Keratinocyte (primary cell): Measurements from ENCODE around the gene CRISPLD2. TPM values are rescaled to one million over a fixed set of nuclear protein-coding genes. Genes with fewer than 3 reads are reported as not detected.
"Not testable (repeated sequence)": the region's sequence is repeated elsewhere in the genome, so short reads cannot be mapped to it uniquely, and the experiment has no call there.

Experiments
- DNase-seq: peaks from one replicate; pipeline ENCODE4 v3.0.0-alpha.2; 2011; ENCODE audit warnings: low read depth, missing footprints, low spot score
- FAIRE-seq: peaks from 2 replicates; lab custom pipeline; 2011; peaks lifted over from hg19 to GRCh38; lab: Jason Lieb, UNC
- H2AFZ ChIP-seq: 2 replicates; pipeline ENCODE4 v1.6.0; 2012; ENCODE audit warnings: low read length, control low read depth, inconsistent platforms; ENCODE audit not compliant: control insufficient read depth
- H3K27ac ChIP-seq: 2 replicates; pipeline ENCODE4 v1.5.1; 2011; ENCODE audit warnings: low read length; ENCODE audit not compliant: control insufficient read depth, insufficient read depth
- H3K27me3 ChIP-seq: 3 replicates; pipeline ENCODE4 v1.6.0; 2011; ENCODE audit warnings: low read length; ENCODE audit not compliant: control insufficient read depth, insufficient read depth; ENCODE audit errors: extremely low read depth
- H3K36me3 ChIP-seq, 2 experiments: 2 replicates in 1 of 2; 3 replicates in 1 of 2; pipeline ENCODE4 v1.5.1; 2011; ENCODE audit warnings: low read length in 2 of 2, mild to moderate bottlenecking in 1 of 2; ENCODE audit not compliant: control insufficient read depth in 2 of 2, insufficient read depth in 2 of 2; ENCODE audit errors: extremely low read depth in 1 of 2
- H3K4me1 ChIP-seq: 3 replicates; pipeline ENCODE4 v1.5.1; 2011; ENCODE audit warnings: low read length; ENCODE audit not compliant: control insufficient read depth, insufficient read depth; ENCODE audit errors: extremely low read depth
- H3K4me2 ChIP-seq: 3 replicates; pipeline ENCODE4 v1.6.0; 2011; ENCODE audit warnings: low read depth, low read length; ENCODE audit not compliant: control insufficient read depth, insufficient read depth; ENCODE audit errors: extremely low read depth
- H3K4me3 ChIP-seq, 3 experiments: fragments of 200-600 bp in 1 of 3; sonication (generic) in 1 of 3; 2 replicates in 2 of 3; 3 replicates in 1 of 3; pipeline ENCODE4 v1.5.1; 2011 to 2016; ENCODE audit warnings: low read length in 3 of 3, mild to moderate bottlenecking in 3 of 3, control low read depth in 2 of 3, inconsistent platforms in 1 of 3, low read depth in 1 of 3, mixed read lengths in 1 of 3, mixed run types in 1 of 3, moderate library complexity in 1 of 3; ENCODE audit not compliant: control insufficient read depth in 2 of 3, insufficient read depth in 2 of 3; ENCODE audit errors: extremely low read depth in 1 of 3
- H3K79me2 ChIP-seq: 2 replicates; pipeline ENCODE4 v1.6.0; 2012; ENCODE audit warnings: low read length; ENCODE audit not compliant: control insufficient read depth, insufficient read depth
- H3K9ac ChIP-seq: 3 replicates; pipeline ENCODE4 v1.6.0; 2011; ENCODE audit warnings: low read length; ENCODE audit not compliant: control insufficient read depth, insufficient read depth; ENCODE audit errors: extremely low read depth
- H3K9me1 ChIP-seq: 3 replicates; pipeline ENCODE4 v1.6.0; 2011; ENCODE audit warnings: low read length; ENCODE audit not compliant: control insufficient read depth, insufficient read depth; ENCODE audit errors: extremely low read depth
- H3K9me3 ChIP-seq: 2 replicates; pipeline ENCODE4 v1.5.1; 2012; ENCODE audit warnings: low read depth, low read length; ENCODE audit not compliant: control insufficient read depth
- H4K20me1 ChIP-seq: 3 replicates; pipeline ENCODE4 v1.6.0; 2011; ENCODE audit warnings: low read length; ENCODE audit not compliant: control insufficient read depth, insufficient read depth; ENCODE audit errors: extremely low read depth
- EZH2 ChIP-seq: IDR thresholded peaks from one replicate; pipeline ENCODE4 v1.6.1; 2012; ENCODE audit warnings: inconsistent platforms, mild to moderate bottlenecking, low read length, moderate library complexity
- dilution Hi-C: fragments of 300-500 bp; cut with MboI; formaldehyde crosslinking; loops from one replicate; pipeline ENCODE4 v1.7.0; 2020; ENCODE audit warnings: low sequenced_read_pairs; ENCODE audit not compliant: extremely low pct_ligation_motif_present
- polyA plus RNA-seq, 5 experiments: library from polyadenylated mRNA; depleted of rRNA in 3 of 5; stranded (reverse) in 3 of 5; stranded (forward) in 1 of 5; unstranded in 1 of 5; fragments of >200 nt; gene quantifications; 1 replicate in 1 of 5; 2 replicates in 3 of 5; 3 replicates in 1 of 5; pipeline versions ENCODE4 v1.2.1 to v1.2.3, GENCODE V29; 2011 to 2012; ENCODE audit warnings: missing spikeins in 2 of 5, low read depth in 1 of 5, low replicate concordance in 1 of 5
- TF ChIP-seq, protein P1 (sequence below), 3 experiments: IDR thresholded peaks in 1 of 3; conservative IDR thresholded peaks in 1 of 3; optimal IDR thresholded peaks in 1 of 3; 2 replicates in 2 of 3; 3 replicates in 1 of 3; pipeline versions ENCODE3 to v1.5.1; 2011; ENCODE audit warnings: low read length in 3 of 3, mild to moderate bottlenecking in 3 of 3, moderate library complexity in 2 of 3, control low read depth in 1 of 3, inconsistent platforms in 1 of 3; ENCODE audit not compliant: insufficient read depth in 2 of 3; ENCODE audit errors: extremely low read depth in 1 of 3

Gene CRISPLD2
- polyA plus RNA-seq, 1 donor (not counting 4 experiments of a cell fraction or from before 2014, with no cell fraction given), result 1.2 TPM

DNA sequence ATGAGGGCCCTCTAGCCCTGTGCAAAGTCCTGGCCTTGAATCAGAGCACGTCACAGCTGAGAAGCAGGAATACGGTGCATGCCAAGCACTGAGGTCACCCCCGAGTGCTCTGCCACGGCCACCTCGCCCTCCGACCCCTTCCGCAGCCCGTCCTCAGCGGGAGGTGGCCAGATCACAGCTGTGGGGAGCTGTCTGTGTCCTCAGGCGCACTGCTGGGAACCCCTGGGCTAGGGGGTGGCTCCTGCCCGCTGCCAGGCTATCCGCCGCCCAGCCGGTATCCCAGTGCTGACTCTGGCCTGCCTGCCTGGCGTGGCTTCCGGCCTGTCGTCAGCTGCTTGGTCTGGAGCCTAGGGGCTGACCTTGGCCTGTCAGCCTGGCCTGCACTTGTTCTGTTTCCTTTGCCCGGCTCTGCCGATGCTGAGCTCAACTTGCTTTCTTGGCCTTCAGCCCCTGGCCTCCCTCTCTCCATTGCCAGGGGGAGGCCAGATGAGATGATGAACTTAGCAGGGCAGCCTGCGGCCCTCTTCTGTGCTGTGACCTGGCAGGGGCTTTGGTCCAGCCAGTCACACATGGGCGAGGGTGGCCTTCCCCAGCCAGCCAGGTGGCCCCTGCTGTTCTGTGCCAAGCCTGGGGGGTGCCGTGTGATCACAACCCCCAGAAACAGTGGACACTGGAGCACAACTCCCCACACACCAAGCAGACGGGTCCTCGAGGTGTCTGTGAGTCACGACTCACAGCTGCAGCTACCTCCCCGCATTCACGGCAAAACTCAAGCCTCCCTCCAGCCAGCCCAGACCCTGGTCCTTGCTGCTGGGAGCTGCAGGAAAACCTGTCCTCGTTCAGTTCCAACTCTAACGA lies 114.2 kb downstream of the CRISPLD2 start:
- Histone ChIP-seq H3K79me2 (no peaks in the 10 kb centered on the region), H3K36me3 (no peaks in the 10 kb centered on the region), H3K9me1 (no peaks in the 10 kb centered on the region), H3K4me3 (no peak overlapping the region), H3K27ac (no peak overlapping the region), H3K4me2 (no peak overlapping the region), H2AFZ (no peak overlapping the region), H3K27me3 (peaks cover 7% of the 10 kb centered on the region), H3K9me3 (no peaks in the 10 kb centered on the region), H3K9ac (no peak overlapping the region), H3K4me1 (no peaks in the 10 kb centered on the region), H4K20me1 (no peaks in the 10 kb centered on the region)
- DNase-seq, result no peak
- TF ChIP-seq EZH2, result no peak
- dilution Hi-C loops, result no loop called here
- no peak for FAIRE-seq

DNA sequence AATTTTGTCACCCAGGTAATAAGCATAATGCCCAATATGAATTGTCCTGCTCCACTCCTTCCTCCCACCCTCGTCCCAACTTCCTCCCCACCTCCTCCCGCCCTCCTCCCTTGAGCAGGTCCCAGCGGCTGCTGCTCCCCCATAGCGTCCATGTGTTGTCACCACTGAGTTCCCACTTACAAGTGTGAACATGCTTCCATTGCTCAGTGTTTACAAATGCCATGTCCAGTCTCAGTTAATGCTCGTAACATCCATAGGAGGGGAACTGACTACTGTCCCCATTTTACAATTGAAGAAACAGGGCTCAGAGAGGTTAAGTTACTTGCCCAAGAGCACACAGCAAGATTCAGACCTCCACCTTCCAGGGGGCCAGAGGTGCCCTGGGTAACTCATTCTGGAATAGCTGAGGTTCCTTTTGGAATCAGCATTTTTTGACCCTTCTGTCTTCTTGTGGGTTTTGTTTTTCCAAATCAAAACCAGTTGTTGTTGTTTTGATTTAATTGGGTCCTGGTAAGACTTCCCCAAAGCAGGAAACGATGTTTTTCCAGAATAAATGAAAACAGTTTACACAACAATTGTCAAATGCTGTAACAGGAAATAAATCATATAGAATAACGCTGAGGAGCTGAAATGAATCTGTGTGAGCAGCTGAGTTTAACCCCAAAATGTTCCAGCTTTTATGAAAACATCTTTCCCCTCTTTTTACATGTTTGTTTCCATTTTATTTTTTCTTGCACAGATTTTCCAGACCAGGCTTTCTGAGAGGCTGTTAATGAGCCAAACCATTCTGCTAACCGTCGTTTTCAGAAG lies 117.6 kb downstream of the CRISPLD2 start:
- DNase-seq (no peak), FAIRE-seq (no peak)
- Histone ChIP-seq H3K36me3 (no peaks in the 10 kb centered on the region), H3K9ac (no peak overlapping the region), H3K9me3 (no peaks in the 10 kb centered on the region), H3K4me1 (no peaks in the 10 kb centered on the region), H2AFZ (no peak overlapping the region), H3K27me3 (peaks cover 4% of the 10 kb centered on the region), H3K27ac (no peak overlapping the region), H3K4me2 (no peak overlapping the region), H3K79me2 (no peaks in the 10 kb centered on the region), H3K4me3 (no peak overlapping the region), H4K20me1 (no peaks in the 10 kb centered on the region), H3K9me1 (no peaks in the 10 kb centered on the region)
- dilution Hi-C loops, result no loop called here
- no peak for TF ChIP-seq EZH2
- TF ChIP-seq, protein P1, sequence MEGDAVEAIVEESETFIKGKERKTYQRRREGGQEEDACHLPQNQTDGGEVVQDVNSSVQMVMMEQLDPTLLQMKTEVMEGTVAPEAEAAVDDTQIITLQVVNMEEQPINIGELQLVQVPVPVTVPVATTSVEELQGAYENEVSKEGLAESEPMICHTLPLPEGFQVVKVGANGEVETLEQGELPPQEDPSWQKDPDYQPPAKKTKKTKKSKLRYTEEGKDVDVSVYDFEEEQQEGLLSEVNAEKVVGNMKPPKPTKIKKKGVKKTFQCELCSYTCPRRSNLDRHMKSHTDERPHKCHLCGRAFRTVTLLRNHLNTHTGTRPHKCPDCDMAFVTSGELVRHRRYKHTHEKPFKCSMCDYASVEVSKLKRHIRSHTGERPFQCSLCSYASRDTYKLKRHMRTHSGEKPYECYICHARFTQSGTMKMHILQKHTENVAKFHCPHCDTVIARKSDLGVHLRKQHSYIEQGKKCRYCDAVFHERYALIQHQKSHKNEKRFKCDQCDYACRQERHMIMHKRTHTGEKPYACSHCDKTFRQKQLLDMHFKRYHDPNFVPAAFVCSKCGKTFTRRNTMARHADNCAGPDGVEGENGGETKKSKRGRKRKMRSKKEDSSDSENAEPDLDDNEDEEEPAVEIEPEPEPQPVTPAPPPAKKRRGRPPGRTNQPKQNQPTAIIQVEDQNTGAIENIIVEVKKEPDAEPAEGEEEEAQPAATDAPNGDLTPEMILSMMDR (optimal IDR thresholded peaks at IDR 0.05 in 1 of 3, IDR thresholded peaks at IDR 0.05 in 1 of 3, conservative IDR thresholded peaks at IDR 0.05 in 1 of 3; ENCODE audit: extremely low read depth in 1 of 3, insufficient read depth in 2 of 3, low read length in 3 of 3), result no peak

- H4K20me1 ChIP-seq, H3K9me3 ChIP-seq, H3K79me2 ChIP-seq, H3K27ac ChIP-seq, dilution Hi-C loops, H3K27me3 ChIP-seq, DNase-seq, H3K9ac ChIP-seq, H3K9me1 ChIP-seq, FAIRE-seq, H3K4me1 ChIP-seq, H3K4me2 ChIP-seq, H3K36me3 ChIP-seq, H3K4me3 ChIP-seq, H2AFZ ChIP-seq: not testable (repeated sequence)
These were observed 118.8 kb downstream of the CRISPLD2 start for GRCh38 chr16:84938616-84939015.
